Pancreas (tissue), 10 donors: Measurements from ENCODE around the gene ANKRD2. TPM values are rescaled to one million over a fixed set of nuclear protein-coding genes. Genes with fewer than 3 reads are reported as not detected.
A peak's percentile ranks its signal among the peaks of the same experiment; 100 is the strongest.

Experiments used
- ATAC-seq, 4 donors: fragments of 200-7000 bp; cut with Tn5 transposase; one replicate each; pipeline versions ENCODE4 v1.8.0 to v1.9.1; 2020; ENCODE audit warnings: mild to moderate bottlenecking in 4 of 4, moderate library complexity in 4 of 4
- DNase-seq, 6 donors: peaks; one replicate each; pipeline ENCODE4 v3.0.0-alpha.2; 2020
- FAIRE-seq: peaks from 2 replicates; lab custom pipeline; 2012; peaks lifted over from hg19 to GRCh38; lab: Jason Lieb, UNC
- H3K27ac ChIP-seq, 4 donors: fragments of 200-600 bp; sonication (generic); 1 replicate in 3 of 4; 2 replicates in 1 of 4; pipeline versions ENCODE4 v1.5.0 to v1.8.0; 2020
- H3K27me3 ChIP-seq, 4 donors: fragments of 200-600 bp; one replicate each; pipeline ENCODE4 v1.8.0; 2021
- H3K36me3 ChIP-seq, 3 donors: fragments of 200-600 bp; sonication (generic) in 1 of 3; one replicate each; pipeline versions ENCODE4 v1.5.0 to v1.8.0; 2020 to 2021
- H3K4me1 ChIP-seq, 3 donors: fragments of 200-600 bp; one replicate each; pipeline ENCODE4 v1.8.0; 2021
- H3K4me3 ChIP-seq, 4 donors: fragments of 200-600 bp; sonication (generic) in 2 of 4; one replicate each; pipeline versions ENCODE4 v1.5.0 to v1.8.0; 2020 to 2021
- H3K9me3 ChIP-seq, 4 donors: fragments of 200-600 bp; one replicate each; pipeline ENCODE4 v1.8.0; 2021
- WGBS, 2 donors: extraction: QIAGEN DNeasy Blood & Tissue Kit; methylation state at CpG; one replicate each; pipeline ENCODE4 v1.1.7; 2013; 5-methylcytosine and 5-hydroxymethylcytosine counted together
- intact Hi-C, 3 donors: fragments of 100-400 bp; cut with DNase I; formaldehyde crosslinking; loops; one replicate each; pipeline versions ENCODE4 v1.11.1 to v1.14.2; 2022
- polyA plus RNA-seq, 2 donors: library from polyadenylated mRNA; stranded (reverse); fragments of 200-250 nt; gene quantifications; one replicate each; pipeline ENCODE4 v1.2.3, GENCODE V29; 2013
- total RNA-seq, 6 donors: library from RNA; stranded (reverse); fragmentation: NEBNext Ultra II Directional in 4 of 6; extraction: Animal tissue kit (Norgen Biotek cat#: 25700) in 4 of 6; gene quantifications; one replicate each; pipeline versions ENCODE4 v1.2.1 to v1.2.4, GENCODE V29; 2021 to 2023
- TF ChIP-seq, protein P1 (sequence below), 4 donors: fragments of 200-600 bp; sonication (generic) in 3 of 4; IDR thresholded peaks; one replicate each; pipeline versions ENCODE4 v1.5.0 to v1.8.0; 2021; ENCODE audit warnings: antibody characterized with exemption in 4 of 4
- donor health status: healthy with polysubstance abuse.
- donor health status: DM: no; HTN: no; CAD: no; lungs with moderate emphysema.
- donor health status: DM: no; HTN: no; CAD: no.
- donor health status: control.
- donor health status: control.
- donor health status: Bipolar disorder and iron deficiency.
- donor health status: DM: yes; HTN: yes; CAD: no.
- donor health status: DM: no; HTN: no; CAD: no.
- donor health status: DM: no; HTN: no; CAD: no.
- donor health status: DM: yes; HTN: yes; CAD: no.

The ANKRD2 gene
- total and polyA plus RNA-seq, 8 donors, result 0.12 to 1.6 (median 0.39) TPM

DNA sequence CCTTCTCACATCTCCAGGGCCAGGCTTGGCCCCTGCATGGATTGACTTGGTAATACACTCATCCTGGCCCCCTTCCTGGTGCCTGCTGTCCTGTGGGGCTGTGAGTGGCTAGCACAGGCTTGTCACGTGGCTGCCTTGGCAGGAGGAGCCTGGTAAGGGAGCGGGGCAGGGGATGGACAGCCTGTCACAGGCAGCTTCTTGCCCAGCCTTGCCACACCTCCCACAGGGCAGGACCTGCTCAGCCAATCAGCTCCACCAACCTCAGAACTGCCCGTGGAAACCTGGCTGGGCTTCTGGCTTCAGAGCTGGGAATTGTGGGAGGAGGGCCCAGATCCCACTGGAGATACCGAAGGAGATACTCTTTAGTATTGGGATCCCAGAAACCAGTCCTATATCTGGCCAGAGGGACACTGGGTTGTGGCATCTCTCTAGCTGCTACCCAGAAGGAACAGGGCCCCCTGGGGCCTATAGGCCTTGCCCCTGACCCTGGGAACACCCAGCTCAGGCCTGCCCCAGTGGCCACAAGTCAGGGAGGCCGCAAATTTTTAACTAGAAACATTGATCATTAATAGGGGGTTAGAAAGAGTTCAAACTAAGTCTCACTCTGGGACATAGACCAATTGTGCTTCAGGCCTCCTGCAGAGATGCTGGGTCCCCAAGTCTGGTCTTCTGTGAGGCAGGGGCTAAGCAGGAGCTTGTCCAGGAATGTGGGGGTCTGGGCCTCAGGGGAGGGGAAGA lies 11.7 kb downstream of the ANKRD2 start, which contains the start of gene HOGA1:
HOGA1 (plus strand) TSS at position 330 of the 738 bp plus-strand sequence; CDS start at position 645, 315 bp downstream.
- Histone ChIP-seq H3K27me3 (no peaks in the 10 kb centered on the region), H3K27ac (peak within 1 kb of the TSS; percentile 74 to 83 (median 80)), H3K4me1 (no peaks in the 10 kb centered on the region), H3K4me3 (peak within 1 kb of the TSS in 2 of 4 donors; percentile 5 to 17), H3K36me3 (no peaks in the 10 kb centered on the region), H3K9me3 (no peaks in the 10 kb centered on the region)
- DNase-seq (peak in 5 of 6 donors; percentile 64 to 88 (median 83)), FAIRE-seq (no peak), ATAC-seq (peak; percentile 90 to 95 (median 94))
- TF ChIP-seq, protein P1, sequence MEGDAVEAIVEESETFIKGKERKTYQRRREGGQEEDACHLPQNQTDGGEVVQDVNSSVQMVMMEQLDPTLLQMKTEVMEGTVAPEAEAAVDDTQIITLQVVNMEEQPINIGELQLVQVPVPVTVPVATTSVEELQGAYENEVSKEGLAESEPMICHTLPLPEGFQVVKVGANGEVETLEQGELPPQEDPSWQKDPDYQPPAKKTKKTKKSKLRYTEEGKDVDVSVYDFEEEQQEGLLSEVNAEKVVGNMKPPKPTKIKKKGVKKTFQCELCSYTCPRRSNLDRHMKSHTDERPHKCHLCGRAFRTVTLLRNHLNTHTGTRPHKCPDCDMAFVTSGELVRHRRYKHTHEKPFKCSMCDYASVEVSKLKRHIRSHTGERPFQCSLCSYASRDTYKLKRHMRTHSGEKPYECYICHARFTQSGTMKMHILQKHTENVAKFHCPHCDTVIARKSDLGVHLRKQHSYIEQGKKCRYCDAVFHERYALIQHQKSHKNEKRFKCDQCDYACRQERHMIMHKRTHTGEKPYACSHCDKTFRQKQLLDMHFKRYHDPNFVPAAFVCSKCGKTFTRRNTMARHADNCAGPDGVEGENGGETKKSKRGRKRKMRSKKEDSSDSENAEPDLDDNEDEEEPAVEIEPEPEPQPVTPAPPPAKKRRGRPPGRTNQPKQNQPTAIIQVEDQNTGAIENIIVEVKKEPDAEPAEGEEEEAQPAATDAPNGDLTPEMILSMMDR (IDR thresholded peaks at IDR 0.05), result no peak
- 42 to 46% methylated on average over 5 of the region's 5 CpGs for WGBS, 2 donors
- intact Hi-C loops, result no loop called here

DNA sequence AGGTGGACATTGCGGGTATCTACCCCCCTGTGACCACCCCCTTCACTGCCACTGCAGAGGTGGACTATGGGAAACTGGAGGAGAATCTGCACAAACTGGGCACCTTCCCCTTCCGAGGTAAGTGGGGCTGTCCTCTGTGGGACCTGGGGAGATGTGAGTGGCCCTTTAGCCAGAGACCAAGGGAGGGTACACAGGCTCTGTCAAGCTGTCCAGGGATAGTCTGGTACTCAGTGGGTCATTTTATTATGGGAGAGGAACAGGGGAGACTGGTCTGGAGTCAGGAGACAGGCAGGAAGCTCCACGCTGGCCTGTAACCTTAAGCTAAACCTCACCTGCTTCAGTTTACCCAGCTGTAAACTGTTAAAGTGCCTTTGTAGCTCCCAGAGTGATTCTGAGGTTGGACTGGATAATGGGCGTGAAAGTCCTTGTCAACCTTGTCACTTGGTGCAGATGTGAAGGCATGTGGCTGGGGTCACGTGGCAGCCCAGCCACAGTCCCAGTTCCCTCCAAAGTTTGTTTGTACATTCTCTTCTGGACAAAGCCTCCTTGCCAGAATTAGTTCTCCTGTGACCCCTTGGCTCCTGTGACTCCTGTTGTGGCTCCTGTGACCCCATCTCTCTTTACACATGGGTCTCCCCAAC lies 12.3 kb downstream of the ANKRD2 start:
- H3K4me3 ChIP-seq, result peak overlapping the region in 2 of 4 donors; percentile 5 to 17
- H3K27me3 ChIP-seq, result no peaks in the 10 kb centered on the region
- DNase-seq (peak in 1 of 6 donors; percentile 29), FAIRE-seq (no peak), ATAC-seq (peak in 3 of 4 donors; percentile 29 to 43 (median 32))
- H3K36me3 ChIP-seq, result no peaks in the 10 kb centered on the region
- H3K9me3 ChIP-seq, result no peaks in the 10 kb centered on the region
- H3K4me1 ChIP-seq, result no peaks in the 10 kb centered on the region
- H3K27ac ChIP-seq, result peak overlapping the region; percentile 74 to 83 (median 80)
- intact Hi-C loops, result no loop called here
- 45 to 52% methylated on average over 5 of the region's 5 CpGs for WGBS, 2 donors
- TF ChIP-seq, protein P1 (IDR thresholded peaks at IDR 0.05), result no peak

DNA sequence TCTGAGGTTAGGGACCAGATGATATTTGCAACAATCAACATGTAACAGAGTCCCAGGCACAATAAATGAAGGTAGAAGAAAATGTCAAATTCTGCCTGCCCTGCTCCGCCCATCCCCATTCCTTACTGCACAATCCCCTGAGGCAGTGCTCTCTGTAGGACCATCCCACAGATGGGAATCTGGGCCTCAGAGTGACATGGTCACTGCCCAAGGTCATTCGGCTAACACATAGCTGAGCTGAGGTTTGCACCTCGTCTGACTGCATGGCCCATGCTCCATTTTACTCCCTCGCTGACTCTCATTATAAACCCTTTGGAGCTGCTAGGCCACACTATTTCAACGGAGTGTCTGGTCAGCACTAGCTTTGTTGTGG lies 12.8 kb downstream of the ANKRD2 start:
- no peak for DNase-seq
- H3K9me3 ChIP-seq, result no peaks in the 10 kb centered on the region
- 70 to 73% methylated on average over 5 of the region's 5 CpGs for WGBS, 2 donors
- no peaks in the 10 kb centered on the region for H3K27me3 ChIP-seq
- FAIRE-seq, result no peak
- no peaks in the 10 kb centered on the region for H3K4me1 ChIP-seq
- intact Hi-C loops, result no loop called here
- H3K4me3 ChIP-seq, result peak overlapping the region in 2 of 4 donors; percentile 5 to 17
- no peak for ATAC-seq
- no peaks in the 10 kb centered on the region for H3K36me3 ChIP-seq
- TF ChIP-seq, protein P1 (IDR thresholded peaks at IDR 0.05), result no peak
- peak overlapping the region; percentile 74 to 83 (median 80) for H3K27ac ChIP-seq

DNA sequence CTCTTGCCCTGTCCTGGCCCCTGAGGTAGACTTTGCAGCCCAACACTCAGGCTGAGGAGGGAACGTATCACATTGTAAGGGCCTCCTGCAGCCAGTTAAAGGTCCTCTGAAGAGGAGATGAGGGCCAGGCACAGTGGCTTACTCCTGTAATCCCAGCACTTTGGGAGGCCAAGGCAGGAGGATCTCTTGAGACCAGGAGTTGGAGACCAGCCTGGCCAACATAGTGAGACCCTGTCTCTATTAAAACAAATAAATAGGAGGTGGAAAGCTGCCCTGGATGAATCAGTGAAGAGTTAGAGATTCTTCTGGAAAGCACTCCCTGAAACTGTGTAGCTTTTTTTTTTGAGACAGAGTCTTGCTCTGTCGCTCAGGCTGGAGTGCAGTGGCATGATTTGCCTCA lies 14.6 kb downstream of the ANKRD2 start:
- DNase-seq (no peak), FAIRE-seq (no peak), ATAC-seq (no peak)
- Histone ChIP-seq H3K4me1 (no peaks in the 10 kb centered on the region), H3K27me3 (no peaks in the 10 kb centered on the region), H3K9me3 (no peaks in the 10 kb centered on the region), H3K27ac (no peak overlapping the region), H3K36me3 (no peaks in the 10 kb centered on the region), H3K4me3 (no peak overlapping the region)
- TF ChIP-seq, protein P1 (IDR thresholded peaks at IDR 0.05), result no peak
- intact Hi-C loops, result no loop called here
- WGBS, 2 donors, result 87 to 97% methylated on average over 2 of the region's 2 CpGs
